ENCODE results near the gene ATE1.

ATE1 gene

GRCh38 chr10:121732656-121733445 lies 195.0 kb downstream of the ATE1 start:
- no peak for DNase-seq (ENCODE audit: low spot score)
- in situ Hi-C loops (cut with MboI; ENCODE audit: low sequenced_read_pairs, unreplicated experiment): loop anchor here (10.0 kb wide), 1 partner anchor 788 kb away; no protein-coding TSS in a partner anchor
- no peak for TF ChIP-seq CTCF (IDR thresholded peaks at IDR 0.05; ENCODE audit: borderline replicate concordance, control extremely low read depth, extremely low read depth, insufficient read depth, missing control alignments)

GRCh38 chr10:121732172-121732571 lies 195.7 kb downstream of the ATE1 start:
- no peak for TF ChIP-seq CTCF (IDR thresholded peaks at IDR 0.05; ENCODE audit: borderline replicate concordance, control extremely low read depth, extremely low read depth, insufficient read depth, missing control alignments)
- DNase-seq (ENCODE audit: low spot score): no peak
- in situ Hi-C loops (cut with MboI; ENCODE audit: low sequenced_read_pairs, unreplicated experiment): loop anchor here (10.0 kb wide), 1 partner anchor 787 kb away; no protein-coding TSS in a partner anchor

GRCh38 chr10:121724282-121724681 lies 203.5 kb downstream of the ATE1 start:
- in situ Hi-C loops (cut with MboI; ENCODE audit: low sequenced_read_pairs, unreplicated experiment): no loop called here
- no peak for DNase-seq (ENCODE audit: low spot score)
- no peak for TF ChIP-seq CTCF (IDR thresholded peaks at IDR 0.05; ENCODE audit: borderline replicate concordance, control extremely low read depth, extremely low read depth, insufficient read depth, missing control alignments)

GRCh38 chr10:121722665-121723064 lies 205.2 kb downstream of the ATE1 start:
- in situ Hi-C loops (cut with MboI; ENCODE audit: low sequenced_read_pairs, unreplicated experiment): no loop called here
- no peak for DNase-seq (ENCODE audit: low spot score)
- no peak for TF ChIP-seq CTCF (IDR thresholded peaks at IDR 0.05; ENCODE audit: borderline replicate concordance, control extremely low read depth, extremely low read depth, insufficient read depth, missing control alignments)

- TF ChIP-seq CTCF (IDR thresholded peaks at IDR 0.05; ENCODE audit: borderline replicate concordance, control extremely low read depth, extremely low read depth, insufficient read depth, missing control alignments): no peak
- in situ Hi-C loops (cut with MboI; ENCODE audit: low sequenced_read_pairs, unreplicated experiment): no loop called here
- no peak for DNase-seq (ENCODE audit: low spot score)
Observed at GRCh38 chr10:121721257-121721656, 206.6 kb downstream of the ATE1 start.

GRCh38 chr10:121715969-121716368 lies 211.9 kb downstream of the ATE1 start:
- in situ Hi-C loops (cut with MboI; ENCODE audit: low sequenced_read_pairs, unreplicated experiment): no loop called here
- DNase-seq (ENCODE audit: low spot score): no peak
- TF ChIP-seq CTCF (IDR thresholded peaks at IDR 0.05; ENCODE audit: borderline replicate concordance, control extremely low read depth, extremely low read depth, insufficient read depth, missing control alignments): no peak

Measured in GM13976 (cell line).